GF-D8 (cell line): Measurements from ENCODE around the gene DISP1.
"Not testable (repeated sequence)": the region's sequence is repeated elsewhere in the genome, so short reads cannot be mapped to it uniquely, and the experiment has no call there.

Experiments used
- DNase-seq: peaks from one replicate; lab custom pipeline; 2025; lab: John Stamatoyannopoulos, UW

DISP1 gene

DNA sequence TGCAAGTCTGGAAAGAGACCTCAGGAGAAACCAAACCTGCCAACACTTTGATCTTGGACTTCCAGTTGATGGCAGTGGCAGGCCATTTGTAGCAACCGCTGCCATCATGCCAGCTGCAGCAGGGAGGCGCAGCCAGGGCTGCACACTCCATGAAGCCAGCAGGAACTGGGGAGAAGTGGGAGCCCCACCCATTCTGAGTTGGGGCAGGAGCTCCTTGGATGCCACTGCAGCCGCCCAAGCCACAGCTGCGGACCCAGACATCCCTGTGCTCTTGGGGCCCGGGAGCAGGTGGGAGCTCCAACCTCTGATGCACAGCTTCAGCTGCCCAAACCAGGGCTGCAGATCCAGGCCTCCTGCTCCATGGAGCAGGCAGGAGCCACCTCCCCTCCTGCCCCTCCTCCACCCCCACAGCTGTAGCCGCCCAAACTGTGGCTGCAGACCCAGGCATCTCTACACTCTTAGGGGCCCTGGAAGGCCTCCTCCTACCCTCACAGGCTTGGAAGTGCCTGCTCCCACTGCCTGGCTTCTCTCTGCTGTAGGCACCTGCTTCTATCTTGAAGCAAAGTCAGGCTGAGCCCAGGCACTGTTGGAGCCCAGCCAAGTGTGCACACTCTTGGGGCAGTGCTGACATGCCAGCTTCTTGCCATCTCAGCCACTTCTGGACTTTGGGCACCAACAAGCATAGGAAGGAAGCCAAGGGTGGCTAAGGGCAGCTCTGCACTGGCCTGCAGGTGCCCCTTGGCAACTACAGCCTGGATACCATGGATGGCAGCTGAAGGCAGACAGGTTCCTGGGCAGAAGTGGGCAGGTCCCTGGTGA lies 20.0 kb upstream of the DISP1 start:
- DNase-seq, result no peak

DNA sequence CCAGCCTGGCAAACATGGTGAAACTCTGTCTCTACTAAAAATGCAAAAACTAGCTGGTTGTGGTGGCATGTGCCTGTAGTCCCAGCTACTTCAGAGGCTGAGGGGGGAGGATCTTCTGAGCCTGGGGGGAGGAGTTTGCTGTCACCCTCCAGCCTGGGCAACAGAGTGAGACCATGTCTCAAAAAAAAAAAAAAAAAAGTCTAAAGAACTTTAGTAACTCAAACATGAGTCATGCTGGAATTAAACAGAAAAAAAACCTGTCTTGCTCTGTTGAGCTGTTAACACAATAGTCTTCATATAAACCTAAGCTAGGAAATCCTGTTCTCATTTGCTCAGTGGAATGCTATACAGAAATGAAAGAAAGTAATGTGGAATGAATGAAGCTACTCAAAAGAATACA lies 16.7 kb upstream of the DISP1 start:
- no peak for DNase-seq

DNA sequence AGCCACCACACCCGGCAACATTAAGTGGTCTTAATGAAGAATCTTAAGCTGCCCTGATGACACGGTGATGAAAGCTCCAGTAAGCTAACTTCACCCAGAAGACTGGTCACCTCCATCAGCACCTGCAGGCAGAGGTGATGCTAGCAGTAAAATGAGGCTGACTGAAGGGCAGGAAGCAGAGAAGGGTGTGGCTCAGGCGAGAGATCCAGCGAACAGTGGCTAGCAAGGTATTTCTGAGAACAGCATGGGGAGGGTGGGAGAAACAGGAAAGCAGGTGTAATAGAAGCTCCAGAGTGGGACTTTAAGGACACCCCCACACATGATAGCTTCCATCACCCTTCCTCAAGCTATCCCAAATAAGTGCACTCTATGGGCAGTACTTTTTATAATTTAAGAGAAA lies 15.9 kb upstream of the DISP1 start:
- no peak for DNase-seq

DNA sequence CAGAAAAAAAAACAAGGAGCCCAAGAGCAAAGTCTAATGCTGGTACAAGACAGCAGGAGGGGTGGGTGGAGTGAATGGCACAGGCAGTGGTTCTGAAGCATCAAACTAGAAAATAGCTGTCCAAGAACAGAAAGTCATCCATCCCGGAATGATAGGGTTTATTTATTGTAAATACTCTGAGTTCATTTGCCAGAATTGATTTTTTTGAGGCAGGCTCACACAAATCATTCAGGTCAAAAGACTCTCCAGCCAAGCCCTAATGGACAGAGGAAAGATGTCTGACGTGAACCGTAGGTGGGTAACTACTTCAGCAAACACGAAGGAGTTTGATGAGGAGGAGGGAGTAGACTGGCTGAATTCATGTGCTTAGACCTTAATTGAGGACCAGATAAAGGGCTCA lies 13.8 kb upstream of the DISP1 start:
- DNase-seq, result no peak

DNA sequence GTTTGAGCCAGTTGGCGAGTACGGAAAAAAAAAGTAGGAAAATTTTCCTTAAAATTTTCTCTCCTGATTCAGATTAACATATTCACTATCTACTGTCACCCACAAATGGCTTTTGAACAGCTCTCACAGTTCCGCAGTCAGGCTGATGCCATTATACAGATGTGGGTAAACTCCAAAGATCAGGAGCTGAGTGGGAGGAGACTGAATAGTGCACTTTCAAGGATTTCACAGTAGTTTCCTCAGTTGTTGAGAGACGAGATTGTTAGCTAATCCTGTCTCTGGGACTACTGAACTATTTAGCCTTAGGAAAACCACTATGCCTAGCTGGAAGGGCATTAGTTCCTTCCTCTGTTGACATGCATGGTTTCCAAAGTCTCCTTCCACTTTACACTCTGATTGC lies 3.2 kb upstream of the DISP1 start:
- no peak for DNase-seq

DNA sequence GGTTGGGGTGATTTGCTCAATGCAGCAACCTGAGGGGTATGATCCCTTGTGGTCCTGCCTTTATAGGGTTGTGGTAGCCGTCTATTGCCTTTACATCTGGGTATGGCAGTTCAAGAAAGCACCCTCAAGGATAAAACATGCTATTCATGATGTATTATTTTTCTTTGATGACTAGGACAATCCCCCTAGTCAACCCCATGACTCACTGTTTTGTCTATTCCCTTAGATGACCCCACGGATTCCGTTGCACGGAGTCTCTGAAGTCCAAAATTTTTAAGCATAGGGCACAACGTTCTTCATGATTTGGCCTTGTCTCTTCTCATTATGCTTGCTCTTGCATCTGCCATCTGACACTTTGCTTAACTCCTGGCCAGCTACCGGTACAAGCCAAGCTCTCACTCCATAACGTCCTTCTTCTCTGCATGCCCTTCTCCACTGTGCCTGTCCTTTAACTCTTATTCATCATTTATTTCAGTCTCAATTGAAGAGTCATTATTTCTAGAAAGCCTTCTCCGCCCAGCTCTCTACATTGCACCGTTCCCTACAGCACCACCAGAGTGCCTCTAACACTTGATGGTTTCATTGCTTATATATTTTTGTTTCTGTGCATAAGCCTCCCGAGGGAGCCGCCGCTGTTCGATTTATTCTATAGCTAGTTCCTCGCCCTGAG lies 838 bp upstream of the DISP1 start:
- no peak for DNase-seq

DNA sequence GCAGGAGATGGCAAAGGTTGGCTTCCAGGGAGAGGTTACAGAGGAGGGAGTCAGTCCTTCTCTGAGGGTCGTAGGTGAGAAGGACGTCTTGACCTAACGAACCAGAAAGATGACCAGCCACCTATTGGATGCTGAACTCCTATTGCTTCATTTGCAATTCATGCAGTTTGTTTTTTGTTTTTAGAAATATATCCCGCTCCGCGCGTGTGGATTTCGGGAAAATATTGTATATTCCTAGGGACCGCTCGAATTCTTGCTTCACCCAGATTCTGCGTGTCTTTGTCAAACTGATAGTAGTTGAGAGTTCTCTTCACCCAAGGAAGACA lies 564 bp downstream of the DISP1 start:
- no peak for DNase-seq

DNA sequence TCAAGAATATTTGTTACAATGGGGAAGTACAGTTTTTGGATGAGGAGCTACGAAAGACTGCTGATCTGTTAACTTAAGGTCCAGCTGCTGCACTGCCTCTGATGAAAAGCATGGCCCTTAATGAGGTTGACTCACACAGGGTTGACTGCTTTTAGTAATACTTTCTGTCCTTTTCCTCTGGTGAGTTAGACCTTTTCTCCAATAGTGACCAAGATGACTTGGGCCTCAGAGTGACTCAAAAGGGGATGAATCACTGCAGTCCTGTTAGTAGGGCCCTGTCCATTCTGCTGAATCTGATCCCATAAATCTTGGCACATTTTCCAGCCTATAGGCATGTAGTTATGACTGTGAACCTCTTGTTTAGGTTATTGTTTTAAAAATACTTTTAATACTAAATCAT lies 2.7 kb downstream of the DISP1 start:
- DNase-seq, result no peak

DNA sequence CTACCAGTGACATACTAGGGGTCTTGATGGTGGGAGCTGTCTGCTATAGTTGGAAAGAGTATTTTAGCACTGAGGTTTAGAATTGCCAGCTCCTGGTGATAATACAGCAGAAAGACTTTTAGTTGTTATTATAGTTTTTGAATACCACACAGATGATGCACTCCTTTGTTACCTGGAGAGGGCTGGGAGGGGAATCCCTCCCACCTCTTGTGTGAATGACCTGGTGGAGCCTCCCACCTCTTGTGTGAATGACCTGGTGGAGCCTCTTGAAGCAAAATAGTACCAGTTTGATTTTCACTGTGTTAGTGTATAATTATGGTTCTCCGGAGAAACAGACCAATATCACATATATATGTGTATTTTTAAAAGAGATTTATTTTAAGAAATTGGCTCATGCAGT lies 3.3 kb downstream of the DISP1 start:
- DNase-seq, result no peak

DNA sequence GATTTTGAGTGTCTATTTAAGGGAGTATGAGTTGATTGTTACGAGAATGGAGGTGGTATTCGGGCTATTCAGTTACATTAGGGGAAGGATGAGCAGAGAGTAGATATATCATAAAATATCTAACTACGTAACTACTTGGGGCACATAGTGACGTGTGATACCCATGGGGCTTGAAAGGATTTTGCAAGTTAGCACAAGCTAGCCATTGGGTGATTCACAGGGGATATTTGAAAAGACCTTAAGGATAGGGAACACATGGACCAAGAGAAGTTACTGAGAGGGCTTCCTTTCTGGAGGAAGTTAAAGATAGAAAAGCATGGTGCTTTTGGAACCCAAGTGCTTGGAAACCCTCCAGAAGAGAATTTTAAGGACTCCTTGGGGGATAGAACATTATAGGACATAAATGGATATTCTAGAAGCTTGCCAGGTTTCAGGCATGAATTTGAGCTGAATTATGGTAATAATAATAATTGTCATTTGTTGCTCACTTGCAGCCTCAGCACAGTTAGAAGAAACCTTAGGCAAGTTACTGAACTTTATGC lies 5.4 kb downstream of the DISP1 start:
- DNase-seq, result no peak

DNA sequence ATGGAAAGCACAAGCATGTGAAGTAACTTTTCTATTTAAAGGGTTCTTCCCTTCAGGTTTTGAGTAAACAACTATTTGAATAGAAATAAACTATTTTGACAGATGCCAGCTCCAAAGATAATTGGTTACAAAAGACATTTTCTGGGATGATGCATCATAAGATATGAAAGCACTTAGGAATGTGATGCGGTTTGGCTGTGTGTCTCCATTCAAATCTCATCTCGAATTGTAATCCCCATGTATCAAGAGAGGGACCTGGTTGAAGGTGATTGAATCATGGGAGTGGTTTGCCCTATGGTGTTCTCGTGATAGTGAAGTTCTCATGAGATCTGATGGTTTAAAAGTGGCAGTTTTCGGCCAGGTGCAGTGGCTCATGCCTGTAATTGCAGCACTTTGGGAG lies 6.4 kb downstream of the DISP1 start:
- no peak for DNase-seq

DNA sequence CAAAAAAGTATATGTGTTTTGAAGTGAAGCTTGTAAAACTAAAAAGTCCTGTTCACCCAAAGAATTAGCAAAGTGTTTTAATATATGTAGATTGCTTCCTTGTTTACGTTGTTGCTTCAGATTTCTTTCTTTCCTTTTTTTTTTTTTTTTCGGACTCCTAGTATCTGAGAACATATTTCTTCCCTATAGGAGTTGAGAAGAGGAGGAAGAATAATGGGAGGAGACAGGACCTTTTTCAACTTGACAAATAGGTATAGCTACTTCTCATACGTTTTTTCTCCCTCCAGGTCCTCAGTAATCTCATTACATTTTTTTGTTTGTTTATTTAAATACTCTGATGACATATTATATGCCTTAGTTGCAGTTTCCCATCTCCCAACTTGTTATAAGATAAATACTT lies 8.9 kb downstream of the DISP1 start:
- DNase-seq, result no peak

DNA sequence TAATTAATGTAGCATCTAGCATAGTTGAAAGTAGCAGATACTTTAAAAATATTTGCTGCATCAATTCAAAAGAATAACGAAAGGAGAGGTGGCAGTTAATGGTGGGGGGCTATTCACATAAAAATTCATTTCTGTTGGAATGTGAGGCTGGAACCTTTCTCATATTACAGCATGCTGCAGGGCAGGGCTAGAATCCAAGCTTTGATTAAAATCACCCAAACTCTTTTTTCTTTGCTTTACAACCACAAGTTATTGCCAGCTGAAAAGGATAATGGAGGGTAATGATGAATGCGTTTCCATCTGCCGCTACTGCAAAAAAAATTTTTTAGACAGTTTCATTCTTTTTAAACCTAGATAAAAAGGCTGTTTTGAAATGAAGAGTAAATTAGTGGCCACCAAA lies 9.8 kb downstream of the DISP1 start:
- DNase-seq, result no peak

DNA sequence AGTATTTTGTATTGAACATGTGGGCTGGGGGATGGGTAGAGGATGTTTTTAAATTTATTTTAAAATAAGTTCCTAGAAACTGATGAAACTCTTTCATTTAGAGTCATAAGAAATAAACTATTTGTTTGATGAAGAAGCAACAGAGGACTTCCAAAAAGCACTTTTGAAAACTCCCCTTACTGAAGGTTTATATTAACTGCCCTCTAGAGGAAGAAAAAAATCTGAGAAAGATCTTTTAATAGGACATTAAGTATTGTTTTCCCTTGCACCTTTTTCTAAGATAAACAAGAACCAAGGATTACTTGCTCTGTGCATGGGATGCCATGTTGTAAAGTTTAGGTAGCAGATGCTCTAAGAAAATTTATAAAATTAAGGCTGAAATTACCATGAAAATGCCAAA lies 14.1 kb downstream of the DISP1 start:
- no peak for DNase-seq

DNA sequence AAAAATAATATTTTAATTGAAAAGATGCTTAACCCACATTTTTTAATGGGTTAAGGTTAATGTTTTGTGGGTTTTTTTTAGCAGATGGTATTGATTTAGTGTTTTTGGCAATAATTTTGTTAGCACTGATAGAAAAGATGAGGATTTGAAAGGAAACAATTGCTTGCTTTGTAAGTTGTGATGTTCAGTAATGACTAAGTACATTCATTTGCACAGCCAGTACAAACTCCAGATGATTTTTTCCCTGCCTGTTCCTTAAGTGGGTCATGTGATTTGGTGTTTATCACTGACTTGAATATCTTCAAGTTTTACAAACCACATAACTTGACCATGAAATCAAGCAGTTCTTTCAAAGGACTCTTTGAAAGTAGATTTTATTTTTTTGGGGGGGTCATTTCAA lies 15.0 kb downstream of the DISP1 start:
- no peak for DNase-seq

DNA sequence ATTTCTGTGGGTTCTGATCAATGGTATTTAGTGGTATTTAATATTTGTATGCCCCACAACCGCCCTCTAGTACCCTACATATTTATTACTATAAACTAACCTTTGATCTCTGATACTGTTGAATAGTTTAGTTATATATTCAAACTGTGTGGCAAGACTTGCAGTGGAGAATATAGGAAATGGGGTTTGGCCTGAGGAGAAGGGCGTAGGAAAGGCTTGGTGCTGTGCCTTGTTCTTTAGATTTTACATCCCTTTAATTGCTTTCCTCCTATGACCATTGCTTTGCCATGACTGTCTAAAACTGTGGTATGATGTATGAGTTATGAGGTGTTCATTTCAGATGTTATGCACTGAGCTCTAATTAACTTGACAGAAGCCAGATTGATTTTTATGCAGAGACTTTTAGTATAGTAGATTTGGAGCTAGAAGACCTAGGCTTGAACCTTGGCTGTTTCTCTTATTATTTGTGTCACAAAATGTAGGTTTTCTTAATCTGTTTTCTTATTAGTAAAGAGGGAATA lies 18.6 kb downstream of the DISP1 start:
- no peak for DNase-seq

DNA sequence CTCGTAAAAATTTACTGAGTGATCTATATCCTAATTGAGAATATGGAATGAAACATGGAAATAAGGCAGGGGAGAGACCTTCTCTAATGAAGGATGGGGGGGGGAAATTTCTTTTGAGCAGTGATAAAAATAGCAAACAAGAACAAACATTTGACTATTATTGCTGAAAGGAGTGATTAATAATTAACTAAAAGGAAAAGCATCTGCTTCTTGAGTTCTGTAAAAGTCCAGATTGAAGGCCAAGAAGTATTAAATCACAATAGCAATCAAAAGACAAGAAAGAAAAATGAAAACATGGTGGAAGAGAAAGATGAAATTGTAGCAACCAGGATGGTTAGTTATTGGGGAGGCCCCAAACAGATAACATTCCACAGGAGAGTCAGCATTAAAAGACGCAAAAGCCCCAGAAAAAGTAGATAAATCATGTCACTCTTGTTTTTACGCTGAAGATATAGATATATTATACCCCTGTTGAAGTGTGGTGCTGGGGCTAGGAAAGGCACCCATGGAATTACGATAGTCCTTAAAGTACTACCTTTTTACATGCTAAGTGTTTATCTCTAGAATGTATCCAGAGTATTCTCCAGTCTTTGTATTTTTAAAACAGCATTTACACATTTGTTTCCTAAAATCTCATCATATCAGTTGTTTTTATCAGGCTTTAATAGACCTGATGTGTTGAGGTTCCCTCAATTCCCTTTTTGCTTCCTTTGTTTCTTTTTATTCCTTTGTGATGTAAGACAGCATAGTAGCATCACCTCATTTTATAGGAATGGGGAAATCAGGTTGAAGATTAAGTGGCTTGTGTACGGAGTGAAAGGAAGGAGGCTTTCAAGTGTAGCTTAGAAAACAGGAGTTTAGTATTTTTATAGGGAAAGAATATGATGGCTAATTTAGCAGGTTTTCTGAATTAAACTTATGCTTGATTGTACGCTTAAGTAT lies 28.9 kb downstream of the DISP1 start:
- no peak for DNase-seq

DNA sequence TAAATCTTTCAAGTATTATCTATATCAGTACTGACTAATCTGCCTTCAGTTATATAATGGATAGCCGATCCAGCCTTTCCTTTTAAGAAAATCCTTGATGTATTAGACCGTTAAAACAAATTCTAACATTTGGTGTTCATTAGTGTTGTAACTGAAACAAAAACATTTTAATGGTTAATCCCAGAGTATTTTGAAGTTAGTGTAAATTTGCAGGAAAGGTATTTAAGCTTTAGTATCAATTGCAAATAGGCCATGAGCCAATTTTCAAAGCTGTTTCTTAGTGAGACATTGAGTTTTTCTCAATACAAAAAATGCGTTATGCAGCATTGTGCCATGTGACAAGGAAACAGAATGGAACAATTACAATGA lies 29.6 kb downstream of the DISP1 start:
- DNase-seq, result no peak

DNA sequence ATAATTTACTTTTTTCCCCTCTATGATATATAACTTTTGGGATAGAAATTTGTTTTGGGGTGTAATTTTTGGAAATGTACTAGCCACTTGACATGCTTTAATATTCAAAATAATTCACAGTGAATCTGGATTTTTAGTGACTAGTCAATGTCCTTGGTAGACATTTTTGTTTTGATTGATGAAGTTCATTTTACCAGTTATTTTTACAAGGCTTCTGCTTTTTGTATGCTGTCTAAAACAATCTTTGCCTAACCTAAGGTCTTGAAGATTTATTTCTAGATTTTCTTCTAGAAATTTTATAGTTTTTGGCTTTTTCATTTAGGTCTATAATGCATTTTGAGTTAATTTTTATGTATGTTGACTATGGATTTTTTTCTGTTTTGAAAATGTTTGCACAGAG lies 30.9 kb downstream of the DISP1 start:
- DNase-seq, result no peak

DNA sequence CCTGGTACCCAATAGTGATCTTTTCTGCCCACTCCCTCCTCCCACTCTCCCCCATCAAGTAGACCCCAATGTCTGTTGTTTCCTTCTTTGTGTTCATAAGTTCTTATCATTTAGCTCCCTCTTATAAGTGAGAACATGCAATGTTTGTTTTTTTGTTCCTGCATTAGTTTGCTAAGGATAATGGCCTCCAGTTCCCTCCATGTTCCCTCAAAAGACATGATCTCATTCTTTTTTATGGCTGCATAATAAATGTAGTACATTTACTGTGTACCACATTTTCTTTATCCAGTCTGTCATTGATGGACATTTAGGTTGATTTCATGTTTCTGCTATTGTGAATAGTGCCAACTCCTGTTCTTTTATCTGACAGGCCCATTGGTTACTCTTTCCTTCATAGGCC lies 35.7 kb downstream of the DISP1 start:
- DNase-seq, result not testable (repeated sequence)

DNA sequence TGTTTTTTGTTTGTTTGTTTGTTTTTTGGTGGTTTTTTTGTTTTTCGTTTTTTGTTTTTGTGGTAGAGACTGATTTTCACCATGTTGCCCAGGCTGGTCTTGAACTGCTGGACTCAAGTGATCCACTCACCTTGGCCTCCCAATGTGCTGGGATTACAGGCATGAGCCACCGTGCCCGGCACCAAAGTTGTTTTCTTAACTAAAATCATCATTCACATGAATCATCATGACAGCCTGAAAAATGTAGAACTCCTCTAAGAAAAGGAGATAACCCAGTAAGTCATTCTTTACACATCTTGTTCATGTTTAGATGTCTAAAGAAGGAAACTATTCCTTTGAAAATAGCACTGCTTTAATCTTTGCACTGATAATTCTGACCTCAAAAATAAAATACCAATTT lies 37.5 kb downstream of the DISP1 start:
- DNase-seq, result no peak

DNA sequence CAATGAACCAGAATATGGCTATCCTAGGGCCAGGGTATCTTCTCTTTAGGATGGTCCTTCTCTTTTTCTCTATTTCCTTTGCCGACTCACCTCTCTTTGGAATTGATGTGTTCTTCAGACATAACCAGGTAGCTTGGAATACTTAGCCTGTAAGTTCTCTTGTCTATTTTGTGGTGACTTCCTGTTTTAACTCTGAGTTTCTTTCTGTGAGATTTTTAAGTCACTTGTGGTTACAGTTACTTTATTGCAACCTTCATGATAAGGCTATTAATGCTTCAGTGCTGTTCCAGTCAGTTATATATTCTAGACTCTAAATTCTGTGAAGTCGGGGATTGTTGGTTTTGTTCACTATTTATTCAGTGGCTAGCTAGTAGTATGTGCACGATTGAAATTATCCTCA lies 46.2 kb downstream of the DISP1 start:
- no peak for DNase-seq
